IMR-90 (cell line): ENCODE results near the gene ACADS. TPM values are rescaled to one million over a fixed set of nuclear protein-coding genes. Genes with fewer than 3 reads are reported as not detected.

Experiments used
- ATAC-seq: fragments of 200-7000 bp; cut with Tn5 transposase; 2 replicates; pipeline ENCODE4 v1.9.1; 2020; ENCODE audit warnings: low read depth, mild to moderate bottlenecking, moderate library complexity
- BruUV-seq: library from RNA; stranded (reverse); fragments of 400-500 nt; replicated peaks from 2 replicates; lab custom pipeline; 2021; lab: Mats Ljungman, UMichigan
- CTCF ChIA-PET: fragments of 300-600 bp; formaldehyde crosslinking; extraction: SDS; loops from one replicate; lab custom pipeline; 2021; ENCODE audit warnings: antibody characterized with exemption; lab: Yijun Ruan, JAX
- POLR2A ChIA-PET: fragments of 300-600 bp; sonication (Branson Sonifier 250); formaldehyde crosslinking; loops from one replicate; lab custom pipeline; 2022; ENCODE audit warnings: antibody characterized with exemption; ENCODE audit not compliant: unreplicated experiment; lab: Charles Lee
- DNase-seq: peaks from one replicate; pipeline ENCODE4 v3.0.0; 2013
- H2AFZ ChIP-seq: replicated peaks from 2 replicates; pipeline ENCODE3; 2013; ENCODE audit warnings: low read length, mild to moderate bottlenecking; ENCODE audit not compliant: poor library complexity
- H2AK5ac ChIP-seq: 2 replicates; pipeline ENCODE4 v1.6.1; 2013; ENCODE audit warnings: low read depth, low read length, inconsistent platforms
- H2AK9ac ChIP-seq: replicated peaks from 2 replicates; pipeline ENCODE3; 2013; ENCODE audit warnings: mild to moderate bottlenecking, low read depth, low read length, moderate library complexity; ENCODE audit not compliant: poor library complexity
- H2BK120ac ChIP-seq: 2 replicates; pipeline ENCODE4 v1.6.1; 2013; ENCODE audit warnings: low read depth, low read length, inconsistent platforms
- H2BK15ac ChIP-seq: 3 replicates; pipeline ENCODE4 v1.6.1; 2013; ENCODE audit warnings: low read depth, low read length, inconsistent platforms
- H2BK20ac ChIP-seq: 2 replicates; pipeline ENCODE4 v1.6.1; 2013; ENCODE audit warnings: low read depth, mild to moderate bottlenecking, inconsistent platforms, low read length, moderate library complexity
- H2BK5ac ChIP-seq: 2 replicates; pipeline ENCODE4 v1.6.1; 2013; ENCODE audit warnings: mild to moderate bottlenecking, low read depth, low read length, inconsistent platforms; ENCODE audit not compliant: poor library complexity, severe bottlenecking
- H3K14ac ChIP-seq: replicated peaks from 2 replicates; pipeline ENCODE4 v1.6.1; 2013; ENCODE audit warnings: low read depth, low read length, inconsistent platforms
- H3K18ac ChIP-seq: 2 replicates; pipeline ENCODE4 v1.6.1; 2013; ENCODE audit warnings: low read depth, low read length, control low read depth
- H3K23ac ChIP-seq: 2 replicates; pipeline ENCODE4 v1.6.1; 2013; ENCODE audit warnings: low read depth, low read length, inconsistent platforms
- H3K27ac ChIP-seq: 2 replicates; pipeline ENCODE4 v1.5.1; 2013; ENCODE audit warnings: mild to moderate bottlenecking, control low read depth, low read length; ENCODE audit not compliant: insufficient read depth
- H3K27me3 ChIP-seq: 2 replicates; pipeline ENCODE4 v1.6.1; 2013; ENCODE audit warnings: low read length; ENCODE audit not compliant: control insufficient read depth, insufficient read depth
- H3K36me3 ChIP-seq: 2 replicates; pipeline ENCODE4 v1.6.1; 2013; ENCODE audit warnings: low read length, mixed read lengths; ENCODE audit not compliant: control insufficient read depth, insufficient read depth
- H3K4ac ChIP-seq: 2 replicates; pipeline ENCODE4 v1.6.1; 2013; ENCODE audit warnings: low read depth, low read length, inconsistent platforms
- H3K4me1 ChIP-seq: 2 replicates; pipeline ENCODE4 v1.6.1; 2013; ENCODE audit warnings: low read length, mixed read lengths; ENCODE audit not compliant: control insufficient read depth, insufficient read depth
- H3K4me2 ChIP-seq: 2 replicates; pipeline ENCODE4 v1.6.1; 2013; ENCODE audit warnings: low read depth, mild to moderate bottlenecking, control low read depth, low read length, moderate library complexity
- H3K4me3 ChIP-seq: 2 replicates; pipeline ENCODE4 v1.5.1; 2013; ENCODE audit warnings: low read depth, mild to moderate bottlenecking, control low read depth, low read length, moderate library complexity; ENCODE audit not compliant: insufficient read depth
- H3K56ac ChIP-seq: 2 replicates; pipeline ENCODE4 v1.6.1; 2013; ENCODE audit warnings: low read length, inconsistent platforms; ENCODE audit not compliant: insufficient read depth; ENCODE audit errors: extremely low read depth
- H3K79me1 ChIP-seq, 2 experiments: 2 replicates each; pipeline ENCODE4 v1.6.1; 2013; ENCODE audit warnings: low read length in 2 of 2, inconsistent platforms in 1 of 2, low read depth in 1 of 2
- H3K9ac ChIP-seq: 2 replicates; pipeline ENCODE4 v1.6.1; 2013; ENCODE audit warnings: low read depth, low read length, control low read depth
- H3K9me1 ChIP-seq: 2 replicates; pipeline ENCODE4 v1.6.1; 2013; ENCODE audit warnings: low read length, inconsistent platforms; ENCODE audit not compliant: insufficient read depth
- H3K9me3 ChIP-seq: 2 replicates; pipeline ENCODE4 v1.6.1; 2013; ENCODE audit warnings: low read length; ENCODE audit not compliant: control insufficient read depth, insufficient read depth
- H4K20me1 ChIP-seq: 2 replicates; pipeline ENCODE4 v1.6.1; 2013; ENCODE audit warnings: low read length, inconsistent platforms; ENCODE audit not compliant: insufficient read depth
- H4K5ac ChIP-seq: 2 replicates; pipeline ENCODE4 v1.6.1; 2013; ENCODE audit warnings: mild to moderate bottlenecking, low read depth, low read length, control low read depth
- H4K8ac ChIP-seq, 2 experiments: 2 replicates each; pipeline ENCODE4 v1.6.1; 2013; ENCODE audit warnings: low read depth in 2 of 2, low read length in 2 of 2, control low read depth in 1 of 2, inconsistent platforms in 1 of 2
- H4K91ac ChIP-seq: 2 replicates; pipeline ENCODE4 v1.6.1; 2013; ENCODE audit warnings: low read depth, low read length, inconsistent platforms; ENCODE audit not compliant: insufficient read depth
- CHD1 ChIP-seq: IDR thresholded peaks from 2 replicates; pipeline ENCODE4 v1.6.1; 2012; ENCODE audit warnings: low read depth, low read length, improper control_type of control experiment
- MXI1 ChIP-seq: IDR thresholded peaks from 2 replicates; pipeline ENCODE4 v1.6.1; 2012; ENCODE audit warnings: low read depth, mild to moderate bottlenecking, low read length, moderate library complexity, borderline replicate concordance
- NFE2L2 ChIP-seq: fragments of 150-350 bp; IDR thresholded peaks from 2 replicates; pipeline ENCODE4 v1.6.1; 2016; ENCODE audit warnings: low read depth, mild to moderate bottlenecking, low read length
- RCOR1 ChIP-seq: IDR thresholded peaks from 2 replicates; pipeline ENCODE4 v1.6.1; 2012; ENCODE audit warnings: mild to moderate bottlenecking, low read length, improper control_type of control experiment; ENCODE audit not compliant: insufficient replicate concordance
- WGBS, 2 experiments: methylation state at CpG; one replicate each; pipeline versions ENCODE4 v1.1.5 to v1.1.7; 2013; ENCODE audit warnings: missing lambda C conversion rate in 2 of 2; ENCODE audit not compliant: insufficient read length in 1 of 2; ENCODE audit errors: extremely low coverage in 2 of 2; 5-methylcytosine and 5-hydroxymethylcytosine counted together
- dilution Hi-C: fragments of 300-500 bp; cut with HindIII; formaldehyde crosslinking; loops from one replicate; pipeline ENCODE4 v1.14.3; 2018; ENCODE audit warnings: low sequenced_read_pairs; ENCODE audit not compliant: unreplicated experiment
- in situ Hi-C: fragments of 300-500 bp; cut with MboI; formaldehyde crosslinking; loops from 3 replicates; pipeline ENCODE4 v1.14.3; 2019; ENCODE audit warnings: low sequenced_read_pairs, inconsistent platforms, mixed read lengths
- intact Hi-C: fragments of 100-400 bp; cut with micrococcal nuclease; formaldehyde crosslinking; loops from 2 replicates; pipeline ENCODE4 v1.10.0; 2022
- polyA plus RNA-seq, 3 experiments: library from polyadenylated mRNA; depleted of rRNA; stranded (reverse); fragments of >200 nt; gene quantifications; 2 replicates each; pipeline ENCODE4 v1.2.3, GENCODE V29; 2012; ENCODE audit warnings: low replicate concordance in 1 of 3
- total RNA-seq: library from RNA; depleted of rRNA; stranded (reverse); fragments of >200 nt; gene quantifications from 2 replicates; pipeline ENCODE4 v1.2.3, GENCODE V29; 2012

The ACADS gene
- total and polyA plus RNA-seq, 2 of the 4 experiments (the other 2 are of a cell fraction), result 2.9 to 5.5 TPM

GRCh38 chr12:120734210-120734609 is 8.6 kb downstream of the ACADS start:
- Histone ChIP-seq H3K4me3 (no peak overlapping the region), H3K9me1 (no peaks in the 10 kb centered on the region), H3K4ac (no peak overlapping the region), H4K91ac (no peak overlapping the region), H2BK20ac (no peak overlapping the region), H3K56ac (no peak overlapping the region), H2BK120ac (no peak overlapping the region), H3K79me1 (no peaks in the 10 kb centered on the region), H3K4me1 (no peaks in the 10 kb centered on the region), H3K4me2 (no peak overlapping the region), H3K27me3 (no peaks in the 10 kb centered on the region), H4K5ac (no peak overlapping the region), H3K9ac (no peak overlapping the region), H3K36me3 (peaks cover 2% of the 10 kb centered on the region), H2BK15ac (no peak overlapping the region), H3K23ac (no peak overlapping the region), H3K27ac (no peak overlapping the region), H3K18ac (no peak overlapping the region), H2AK9ac (no peak overlapping the region), H3K9me3 (no peaks in the 10 kb centered on the region), H2AFZ (no peak overlapping the region), H3K14ac (no peak overlapping the region), H2BK5ac (no peak overlapping the region), H2AK5ac (no peak overlapping the region), H4K20me1 (no peaks in the 10 kb centered on the region), H4K8ac (no peak overlapping the region)
- dilution Hi-C loops (no loop called here), in situ Hi-C loops (no loop called here), intact Hi-C loops (no loop called here)
- no peak for DNase-seq
- CTCF ChIA-PET, result no interaction called here
- no peak for TF ChIP-seq MXI1
- TF ChIP-seq NFE2L2, result no peak
- no peak for TF ChIP-seq RCOR1
- no peak for TF ChIP-seq CHD1
- no peak for ATAC-seq
- BruUV-seq, result no TSS peak
- POLR2A ChIA-PET, result no interaction called here
- 94% methylated on average over 2 of the region's 10 CpGs; no CpG with 5 or more reads in 1 of the 2 experiments for WGBS, 2 experiments
